Measurements from ENCODE around the gene EVC2.

DNA sequence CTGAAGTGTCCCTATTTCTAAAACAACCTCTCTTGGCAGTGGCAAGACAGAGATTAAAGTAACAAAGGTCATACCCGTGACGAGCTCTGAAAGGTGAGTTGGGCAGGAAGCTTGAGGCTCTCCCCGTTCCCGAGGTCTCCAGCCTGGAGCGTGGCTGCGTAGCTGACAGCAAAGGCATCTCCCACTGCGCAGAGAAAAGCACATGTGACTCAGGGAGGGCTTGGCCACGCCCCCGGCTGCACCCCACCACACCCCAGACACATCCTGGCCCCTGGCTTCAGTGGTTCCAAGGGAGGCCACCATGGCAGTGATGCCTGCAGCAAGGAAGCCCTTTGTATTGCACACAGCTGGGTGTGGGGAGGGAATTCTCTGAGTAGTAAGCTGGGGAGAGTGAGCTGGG, 23.1 kb downstream of the EVC2 start:
- no peak for TF ChIP-seq SMC3 (IDR thresholded peaks at IDR 0.05; ENCODE audit: low read length)
- TF ChIP-seq, protein P1, sequence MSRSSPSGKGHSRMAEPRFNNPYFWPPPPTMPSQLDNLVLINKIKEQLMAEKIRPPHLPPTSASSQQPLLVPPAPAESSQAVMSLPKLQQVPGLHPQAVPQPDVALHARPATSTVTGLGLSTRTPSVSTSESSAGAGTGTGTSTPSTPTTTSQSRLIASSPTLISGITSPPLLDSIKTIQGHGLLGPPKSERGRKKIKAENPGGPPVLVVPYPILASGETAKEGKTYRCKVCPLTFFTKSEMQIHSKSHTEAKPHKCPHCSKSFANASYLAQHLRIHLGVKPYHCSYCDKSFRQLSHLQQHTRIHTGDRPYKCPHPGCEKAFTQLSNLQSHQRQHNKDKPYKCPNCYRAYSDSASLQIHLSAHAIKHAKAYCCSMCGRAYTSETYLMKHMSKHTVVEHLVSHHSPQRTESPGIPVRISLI (CRISPR knock-in tag; IDR thresholded peaks at IDR 0.05; ENCODE audit: borderline replicate concordance), result no peak
- TF ChIP-seq, protein P2, sequence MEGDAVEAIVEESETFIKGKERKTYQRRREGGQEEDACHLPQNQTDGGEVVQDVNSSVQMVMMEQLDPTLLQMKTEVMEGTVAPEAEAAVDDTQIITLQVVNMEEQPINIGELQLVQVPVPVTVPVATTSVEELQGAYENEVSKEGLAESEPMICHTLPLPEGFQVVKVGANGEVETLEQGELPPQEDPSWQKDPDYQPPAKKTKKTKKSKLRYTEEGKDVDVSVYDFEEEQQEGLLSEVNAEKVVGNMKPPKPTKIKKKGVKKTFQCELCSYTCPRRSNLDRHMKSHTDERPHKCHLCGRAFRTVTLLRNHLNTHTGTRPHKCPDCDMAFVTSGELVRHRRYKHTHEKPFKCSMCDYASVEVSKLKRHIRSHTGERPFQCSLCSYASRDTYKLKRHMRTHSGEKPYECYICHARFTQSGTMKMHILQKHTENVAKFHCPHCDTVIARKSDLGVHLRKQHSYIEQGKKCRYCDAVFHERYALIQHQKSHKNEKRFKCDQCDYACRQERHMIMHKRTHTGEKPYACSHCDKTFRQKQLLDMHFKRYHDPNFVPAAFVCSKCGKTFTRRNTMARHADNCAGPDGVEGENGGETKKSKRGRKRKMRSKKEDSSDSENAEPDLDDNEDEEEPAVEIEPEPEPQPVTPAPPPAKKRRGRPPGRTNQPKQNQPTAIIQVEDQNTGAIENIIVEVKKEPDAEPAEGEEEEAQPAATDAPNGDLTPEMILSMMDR (CRISPR knock-in tag; IDR thresholded peaks at IDR 0.05), result no peak
